ENCODE measurements around the gene NPEPPS.
"Not testable (repeated sequence)": the region's sequence is repeated elsewhere in the genome, so short reads cannot be mapped to it uniquely, and the experiment has no call there.

- not testable (repeated sequence) for TF ChIP-seq CTCF (IDR thresholded peaks at IDR 0.05; ENCODE audit: extremely low read depth in 1 of 2, insufficient read depth in 1 of 2, low read depth in 1 of 2, low read length in 2 of 2); EZH2 (IDR thresholded peaks at IDR 0.05; ENCODE audit: borderline replicate concordance, low read depth, low read length, severe bottlenecking); MAX (IDR thresholded peaks at IDR 0.05; ENCODE audit: insufficient read depth, insufficient read length); JUN (IDR thresholded peaks at IDR 0.05; ENCODE audit: borderline replicate concordance, insufficient read depth, insufficient read length, low read depth)
Observed at GRCh38 chr17:47586378-47587055, 55.6 kb downstream of the NPEPPS start.

Data from endothelial cell of umbilical vein (primary cell).